T1000 (cell line): ENCODE measurements around the gene FXYD6.
"Not testable (repeated sequence)": the region's sequence is repeated elsewhere in the genome, so short reads cannot be mapped to it uniquely, and the experiment has no call there.

Experiments used
- DNase-seq: peaks from one replicate; lab custom pipeline; 2025; ENCODE audit warnings: mixed read lengths; lab: John Stamatoyannopoulos, UW

FXYD6 gene

DNA sequence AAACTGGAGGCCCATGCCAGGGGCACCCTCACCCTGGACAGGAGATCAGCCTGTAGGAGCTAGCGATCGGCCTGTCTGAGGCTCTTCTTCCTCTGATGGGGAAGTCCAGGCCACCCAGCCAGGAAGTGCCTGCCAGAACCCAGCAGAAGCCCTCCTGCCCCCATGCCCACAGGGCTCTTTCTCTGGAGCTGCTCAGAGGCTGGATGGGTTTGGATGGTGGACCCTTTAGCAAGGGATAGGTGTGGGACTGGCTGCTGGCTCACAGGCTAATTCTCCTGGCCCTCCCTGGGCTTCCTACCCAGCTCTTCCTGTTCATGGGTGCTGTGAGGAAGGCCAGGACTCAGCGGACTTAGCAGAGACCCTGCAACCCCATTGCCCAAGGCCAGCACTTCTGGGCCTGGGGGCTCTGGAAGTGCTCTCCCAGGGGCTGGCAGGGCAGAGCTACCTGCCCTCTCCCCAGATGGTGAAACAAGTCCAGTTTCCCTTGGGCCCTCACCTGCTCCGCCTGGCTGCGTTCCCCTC is 59.6 kb downstream of the FXYD6 start:
- DNase-seq = no peak

DNA sequence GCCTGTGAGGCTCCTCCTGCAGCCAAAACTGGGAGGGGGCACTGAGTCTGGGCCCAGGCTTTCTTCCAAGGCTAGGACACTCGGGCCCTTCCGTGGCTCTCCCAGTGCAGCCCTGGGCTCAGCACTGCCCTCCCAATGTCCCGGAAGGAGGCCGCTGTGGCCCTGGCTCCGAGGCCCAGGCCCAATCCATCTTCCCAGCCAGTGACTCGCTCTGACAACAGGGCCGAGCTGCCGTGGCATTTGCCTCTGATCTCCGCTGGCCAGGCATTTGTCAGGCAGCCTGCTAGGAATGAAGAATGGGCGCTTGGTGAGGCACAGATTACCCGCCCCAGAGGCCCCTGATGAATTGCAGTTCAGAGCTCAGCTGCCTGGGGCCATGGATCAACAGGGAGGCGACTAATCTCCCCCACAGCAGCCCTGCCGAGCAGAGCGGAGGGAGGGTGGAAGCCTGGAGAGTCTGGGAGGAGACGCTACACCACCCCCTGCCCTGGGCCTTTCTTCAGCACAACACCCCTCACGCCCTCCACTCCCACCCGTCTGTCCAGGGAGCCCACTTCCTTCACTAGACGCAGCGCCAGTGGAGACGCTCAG is 60.2 kb downstream of the FXYD6 start:
- no peak for DNase-seq

DNA sequence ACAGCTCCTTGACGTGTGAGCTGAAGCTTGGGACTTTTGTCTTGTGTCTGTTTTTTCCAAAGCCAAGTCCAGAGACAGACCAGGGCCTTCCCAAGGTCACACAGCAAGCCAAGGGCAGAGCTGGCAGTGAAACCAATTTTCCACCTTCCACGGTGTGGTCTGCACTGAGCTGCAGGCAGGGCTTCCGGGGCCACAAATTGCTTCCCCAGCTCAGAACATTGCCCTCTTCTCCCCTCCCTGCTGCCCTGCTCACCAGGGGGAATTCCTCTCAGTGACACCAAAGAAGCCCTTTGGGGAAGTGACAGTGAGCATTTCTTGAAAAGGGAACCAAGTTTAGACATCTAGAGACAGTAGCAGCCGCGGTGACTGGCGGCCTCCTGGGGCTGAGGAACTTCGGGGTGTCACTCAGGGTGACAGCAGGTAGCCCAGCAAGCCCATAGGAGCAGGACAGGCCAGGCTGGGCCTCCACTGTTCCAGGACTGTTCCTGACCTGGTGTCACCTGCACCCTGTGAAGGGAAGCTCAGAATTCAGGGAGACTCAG is 61.1 kb downstream of the FXYD6 start:
- DNase-seq = no peak

DNA sequence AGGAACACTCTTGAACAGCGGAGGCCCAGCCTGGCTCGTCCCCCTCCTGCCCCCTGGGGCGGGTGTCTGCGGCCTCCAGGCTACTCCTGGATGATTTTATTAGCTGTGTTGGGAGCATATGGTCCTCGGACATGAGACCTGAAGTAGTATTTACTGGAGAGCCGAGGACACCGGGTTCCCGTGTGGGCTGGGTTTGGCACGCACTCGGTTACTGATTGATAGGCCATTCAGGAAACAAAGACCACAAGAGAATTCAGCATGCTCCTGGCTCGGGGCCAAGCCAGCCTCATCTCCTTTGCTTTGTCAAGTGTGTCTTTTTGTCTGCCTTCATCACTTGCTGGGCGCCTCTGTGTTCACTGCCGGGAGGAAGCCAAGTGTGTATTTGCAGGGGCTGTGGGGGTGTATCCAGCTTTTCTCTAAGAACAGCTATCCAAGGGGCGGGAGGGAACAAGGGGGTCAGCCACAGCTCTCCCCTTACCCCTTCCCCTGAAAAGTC is 61.6 kb downstream of the FXYD6 start:
- no peak for DNase-seq

DNA sequence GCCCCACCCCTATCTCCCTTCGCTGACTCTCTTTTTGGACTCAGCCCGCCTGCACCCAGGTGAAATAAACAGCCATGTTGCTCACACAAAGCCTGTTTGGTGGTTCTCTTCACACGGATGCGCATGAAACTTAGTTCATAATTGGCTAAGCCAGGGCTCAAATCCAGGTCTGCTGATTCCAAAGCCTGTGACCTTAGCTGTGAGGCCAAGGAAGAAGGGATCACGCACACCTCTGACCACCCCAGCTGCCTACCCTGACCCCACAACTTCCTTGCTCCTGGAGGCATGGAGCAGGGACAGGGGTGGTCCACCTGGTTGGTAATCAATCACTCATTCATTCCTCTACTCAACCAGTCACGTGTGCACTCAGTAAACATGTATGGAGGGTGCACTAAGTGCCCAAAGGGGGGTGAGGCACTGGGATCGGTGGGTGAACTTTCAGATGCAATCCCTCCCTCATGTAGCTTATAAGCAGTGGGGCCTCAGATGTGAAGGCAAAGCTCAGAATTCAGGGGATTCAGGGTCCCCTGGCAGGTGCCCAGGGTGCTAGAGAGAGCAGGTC is 62.2 kb downstream of the FXYD6 start:
- DNase-seq = no peak

DNA sequence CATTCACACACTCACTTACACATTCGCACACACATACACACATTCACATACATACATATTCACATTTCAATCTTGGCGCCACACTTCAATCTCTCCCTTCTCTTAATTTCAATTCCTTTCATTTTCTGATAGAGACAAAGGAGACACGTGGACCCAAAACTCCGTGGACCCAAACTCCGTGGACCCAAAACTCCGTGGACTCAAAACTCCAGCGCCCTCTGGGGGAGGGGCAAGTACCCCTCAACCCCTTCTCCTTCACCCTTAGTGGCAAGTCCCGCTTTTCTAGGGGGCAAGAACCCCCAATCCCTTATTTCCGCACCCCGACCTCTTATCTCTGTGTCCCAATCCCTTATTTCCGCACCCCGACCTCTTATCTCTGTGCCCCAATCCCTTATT is 66.4 kb downstream of the FXYD6 start:
- DNase-seq = not testable (repeated sequence)

DNA sequence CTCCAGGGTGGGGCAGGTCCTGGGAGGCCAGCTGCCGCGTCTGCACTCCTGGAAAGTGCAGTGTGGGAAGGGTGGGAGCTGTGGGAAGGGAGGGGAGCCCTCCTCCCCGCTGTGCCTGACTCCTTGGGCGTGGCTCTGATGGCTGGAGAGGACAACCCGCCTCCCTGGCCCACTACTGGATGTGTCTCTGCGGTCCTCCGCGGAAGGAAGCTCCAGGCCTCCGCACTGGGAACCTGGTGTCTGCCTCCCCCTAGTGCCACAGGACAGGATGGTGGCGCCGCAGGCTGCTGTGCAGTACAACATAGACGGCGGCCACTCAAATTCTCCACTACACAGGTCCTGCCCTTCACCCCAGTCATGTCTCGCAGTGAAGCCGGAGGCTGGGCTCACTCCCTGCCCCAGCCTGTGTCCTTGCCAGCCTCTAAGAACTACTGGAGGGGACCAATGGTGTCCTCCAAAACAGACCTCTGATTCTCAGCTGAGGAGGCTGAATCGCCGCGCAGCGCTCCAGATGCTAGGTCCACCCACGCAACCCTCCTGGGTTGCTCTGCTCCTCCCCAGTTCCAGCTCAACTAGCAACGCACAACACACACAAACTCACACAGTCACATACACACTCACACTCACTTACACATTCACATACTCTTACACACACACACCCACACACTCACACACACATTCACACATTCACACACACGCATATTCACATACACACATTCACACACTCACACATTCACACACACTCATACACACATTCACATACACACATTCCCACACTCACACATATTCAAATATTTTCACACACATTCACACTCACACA is 67.0 kb downstream of the FXYD6 start:
- DNase-seq = no peak

DNA sequence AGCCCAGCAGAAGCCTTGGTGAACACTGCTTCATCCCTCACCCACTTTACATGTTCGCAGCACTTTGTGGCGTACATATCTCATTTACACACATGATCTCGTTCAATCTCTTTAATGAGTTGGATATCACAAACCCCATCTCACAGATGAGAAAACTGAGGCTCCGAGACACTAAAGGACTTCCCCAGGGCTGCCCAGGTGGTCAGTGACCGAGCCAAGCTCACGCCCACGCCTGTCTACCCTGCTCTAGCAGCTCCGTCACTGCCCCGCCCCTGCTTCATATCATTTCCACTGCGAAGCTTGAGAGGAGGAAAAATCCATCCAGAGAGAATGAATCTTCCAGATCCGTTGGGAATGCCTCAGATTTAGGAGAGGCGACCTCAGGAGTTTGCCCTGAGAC is 67.7 kb downstream of the FXYD6 start:
- DNase-seq = no peak

DNA sequence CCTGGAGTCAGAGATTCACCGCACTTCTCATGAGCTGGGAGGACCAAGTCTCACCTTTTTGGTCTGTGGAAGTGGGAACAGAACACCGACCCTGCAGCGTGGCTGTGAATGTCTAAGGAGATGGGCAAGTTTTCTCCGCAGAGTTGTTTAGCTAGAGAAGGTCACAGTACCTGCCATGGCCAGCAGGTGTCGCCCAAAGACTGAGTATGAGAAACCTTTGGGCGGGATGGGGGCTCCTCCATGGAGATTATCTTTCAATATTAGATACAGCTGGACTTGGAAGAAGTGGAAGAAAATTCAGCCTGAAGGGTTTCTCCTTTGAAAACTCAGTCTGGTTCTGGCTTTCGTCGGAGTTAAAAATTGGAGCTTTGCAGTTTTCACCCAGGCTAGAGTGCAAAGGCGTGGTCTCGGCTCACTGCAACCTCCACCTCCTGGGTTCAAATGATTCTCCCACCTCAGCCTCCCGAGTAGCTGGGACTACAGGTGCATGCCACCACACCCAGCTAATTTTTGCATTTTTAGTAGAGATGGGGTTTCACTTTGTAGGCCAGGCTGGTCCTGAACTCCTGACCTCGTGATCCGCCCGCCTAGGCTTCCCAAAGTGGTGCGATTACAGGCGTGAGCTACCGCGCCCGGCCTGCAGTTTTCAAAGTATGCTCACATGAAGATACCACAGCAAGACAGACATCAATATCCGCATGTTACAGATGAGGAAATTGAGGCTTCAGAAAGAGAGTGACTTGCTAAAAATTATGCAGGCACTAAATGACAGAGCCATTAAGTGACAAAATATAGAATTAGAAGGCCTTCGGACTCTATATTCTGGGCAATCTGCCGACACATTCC is 68.8 kb downstream of the FXYD6 start:
- DNase-seq = no peak

DNA sequence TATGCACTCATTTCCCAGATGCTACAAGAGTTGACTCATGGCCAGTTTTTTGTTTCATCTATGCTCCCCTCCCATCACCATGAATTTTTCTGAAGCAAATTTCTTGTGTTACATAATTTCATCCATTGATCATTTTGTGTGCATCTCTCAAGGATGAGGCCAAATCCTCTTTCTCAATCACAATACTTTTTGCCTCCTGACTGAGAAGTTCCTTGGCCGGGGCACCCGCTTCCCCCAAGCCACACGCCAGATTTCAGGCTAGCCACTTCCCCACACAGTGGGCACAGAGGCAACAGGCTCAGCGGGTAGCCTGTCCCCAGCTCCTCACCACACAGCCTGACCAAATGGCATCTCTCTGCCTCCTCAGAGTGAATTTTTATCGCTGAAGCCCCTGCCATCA is 69.6 kb downstream of the FXYD6 start:
- DNase-seq = no peak

DNA sequence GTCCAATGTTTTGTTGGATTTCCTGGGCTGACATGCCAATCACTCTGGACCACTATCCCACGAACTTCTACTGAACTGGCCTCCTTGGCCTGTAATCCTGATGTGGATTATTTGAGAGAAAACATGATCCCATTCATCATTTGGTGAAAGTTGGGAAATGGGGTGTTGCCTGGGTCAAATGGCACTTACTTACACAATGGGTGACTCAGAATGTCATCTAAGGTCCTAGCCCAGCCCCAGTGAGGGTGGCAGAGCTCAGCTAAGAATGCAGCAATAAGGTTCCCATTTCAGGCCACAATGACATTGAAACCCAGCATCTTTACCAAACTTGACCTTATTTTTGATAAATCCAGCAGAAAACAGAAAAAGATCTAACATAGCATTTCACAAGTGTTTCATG is 71.4 kb downstream of the FXYD6 start:
- DNase-seq = no peak

DNA sequence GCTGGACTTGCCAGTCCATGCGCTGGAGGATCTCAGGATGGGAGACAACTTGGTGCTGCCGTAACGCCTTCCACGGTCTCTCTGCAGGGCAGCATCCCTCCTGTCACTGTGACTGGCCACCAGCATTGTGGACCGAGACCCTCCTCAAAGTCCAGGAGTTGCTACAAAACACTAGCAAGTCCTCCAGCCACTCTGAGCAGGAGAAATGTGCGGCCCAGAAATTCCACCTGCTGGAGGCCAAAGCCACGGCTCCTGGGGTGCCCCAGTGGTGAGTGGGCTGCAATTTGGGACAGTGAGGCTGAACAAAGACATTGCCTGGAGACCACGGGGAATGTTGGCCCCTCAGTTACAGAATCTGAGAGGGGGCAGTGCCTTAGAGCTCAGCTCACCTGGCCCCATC is 72.6 kb downstream of the FXYD6 start:
- DNase-seq = no peak

DNA sequence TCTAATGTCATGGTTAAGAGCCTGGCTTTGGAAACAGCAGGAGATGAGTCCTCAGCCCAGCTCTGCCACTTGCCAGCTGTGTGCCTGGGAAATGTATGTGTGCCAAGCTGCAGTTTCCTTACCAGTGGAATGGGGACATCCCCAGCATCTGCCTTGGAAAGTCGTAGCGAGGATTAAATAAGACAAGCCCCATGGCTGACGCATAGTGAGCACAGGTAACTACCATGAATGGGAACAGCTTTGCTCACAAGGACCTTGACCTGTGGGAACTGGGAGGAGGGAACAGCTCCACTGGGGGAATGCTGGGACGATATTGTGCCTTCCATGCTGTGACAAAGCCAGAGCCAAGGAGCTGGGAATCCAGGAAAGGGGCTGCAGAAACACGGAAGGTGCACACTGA is 76.8 kb downstream of the FXYD6 start:
- DNase-seq = no peak

DNA sequence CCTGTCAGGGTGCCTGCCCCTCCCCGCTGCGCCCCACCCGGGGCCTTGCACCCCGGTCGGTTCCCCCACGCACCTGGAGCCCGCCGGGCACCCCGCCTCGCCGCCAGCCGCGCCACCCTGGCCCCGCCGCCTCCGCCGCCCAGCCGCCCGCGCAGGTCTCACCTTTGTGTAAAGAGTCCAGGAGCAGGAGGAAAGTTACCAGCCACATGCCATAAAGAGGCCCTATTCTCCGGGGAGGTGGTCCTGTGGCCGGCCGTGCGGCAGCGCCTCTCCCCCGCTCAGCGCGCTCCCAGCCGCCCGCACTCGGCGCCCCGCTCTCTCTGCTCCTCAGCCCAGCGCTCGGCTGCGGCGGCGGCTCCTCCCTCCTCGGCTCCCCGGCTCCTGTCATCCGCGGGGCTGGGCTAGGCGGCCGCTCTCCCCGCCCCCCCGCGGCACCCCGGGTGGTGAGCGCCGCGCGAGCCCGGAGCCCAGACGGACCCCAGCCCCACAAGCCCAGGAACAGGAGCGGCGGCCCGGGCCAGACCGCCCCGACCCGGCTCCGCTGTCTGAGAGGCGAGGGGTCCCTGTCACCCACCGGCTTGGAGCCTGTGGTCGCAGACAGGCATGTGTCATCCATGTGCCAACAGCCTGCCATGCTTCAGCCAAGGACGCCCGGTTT is 79.5 kb downstream of the FXYD6 start, which contains the start of gene DSCAML1:
TSS of gene DSCAML1 (minus strand) at position 345 of the 658 bp plus-strand sequence. CDS start at position 208, 137 bp downstream.
- no peak for DNase-seq

DNA sequence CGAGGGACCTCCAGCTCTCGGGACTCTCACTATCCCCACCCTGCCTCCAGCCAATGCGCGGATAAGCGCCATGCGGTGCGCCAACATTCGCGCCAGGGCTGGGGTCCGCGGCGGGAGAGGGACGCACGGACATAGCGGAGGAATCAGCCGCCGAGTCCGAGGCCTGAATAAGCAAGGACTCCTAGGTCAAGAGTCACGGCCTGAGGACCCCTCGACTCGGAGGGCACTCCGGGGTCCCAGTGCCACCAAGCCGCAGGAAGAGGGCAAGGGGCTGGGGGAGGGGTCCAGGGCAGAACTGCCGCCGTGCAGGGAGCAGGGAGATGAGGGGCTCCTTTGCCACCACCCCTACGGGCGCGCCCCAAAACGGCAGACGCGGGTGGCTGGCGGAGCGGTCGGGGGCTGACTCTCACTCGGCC is 80.0 kb downstream of the FXYD6 start:
- DNase-seq = no peak

DNA sequence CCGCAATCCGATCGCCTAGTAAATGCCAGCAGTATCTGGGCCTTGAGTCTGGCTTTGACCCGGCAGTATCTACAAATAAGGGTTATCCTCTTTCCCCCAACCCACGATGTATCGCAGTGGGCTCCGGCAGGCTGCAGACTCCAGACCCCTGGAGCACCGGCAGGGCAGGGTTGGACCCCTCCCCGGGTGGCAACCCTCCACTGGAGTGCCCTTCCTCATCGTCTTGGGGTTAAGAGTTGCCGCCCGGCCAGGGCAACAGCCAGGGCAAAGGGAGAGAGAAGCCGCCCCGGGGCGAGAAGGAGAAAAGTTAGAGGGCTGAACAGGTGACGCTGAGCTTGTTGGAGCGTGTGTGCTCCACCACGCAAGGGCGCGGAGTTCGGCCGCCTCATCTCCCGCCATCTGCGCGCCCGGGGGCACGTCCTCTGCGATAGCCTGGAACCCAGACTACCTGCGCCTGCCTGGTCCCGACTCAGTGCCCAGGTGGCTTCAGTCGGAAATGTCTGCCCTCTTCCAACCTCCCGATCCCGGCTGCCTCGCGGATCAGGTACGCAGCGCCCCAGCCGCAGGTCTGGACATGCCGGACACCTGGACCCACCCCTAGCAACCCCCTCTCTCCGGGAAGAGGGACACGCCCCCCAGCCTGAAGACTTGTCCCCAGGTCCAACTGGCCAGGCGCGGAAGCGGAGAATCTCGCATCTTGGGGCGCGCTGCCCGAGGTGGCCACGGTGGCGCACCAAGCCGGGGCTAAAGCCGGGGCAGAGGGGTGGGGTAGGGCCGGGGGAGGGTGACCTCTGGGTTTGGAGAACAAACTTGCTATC is 80.6 kb downstream of the FXYD6 start:
- no peak for DNase-seq

DNA sequence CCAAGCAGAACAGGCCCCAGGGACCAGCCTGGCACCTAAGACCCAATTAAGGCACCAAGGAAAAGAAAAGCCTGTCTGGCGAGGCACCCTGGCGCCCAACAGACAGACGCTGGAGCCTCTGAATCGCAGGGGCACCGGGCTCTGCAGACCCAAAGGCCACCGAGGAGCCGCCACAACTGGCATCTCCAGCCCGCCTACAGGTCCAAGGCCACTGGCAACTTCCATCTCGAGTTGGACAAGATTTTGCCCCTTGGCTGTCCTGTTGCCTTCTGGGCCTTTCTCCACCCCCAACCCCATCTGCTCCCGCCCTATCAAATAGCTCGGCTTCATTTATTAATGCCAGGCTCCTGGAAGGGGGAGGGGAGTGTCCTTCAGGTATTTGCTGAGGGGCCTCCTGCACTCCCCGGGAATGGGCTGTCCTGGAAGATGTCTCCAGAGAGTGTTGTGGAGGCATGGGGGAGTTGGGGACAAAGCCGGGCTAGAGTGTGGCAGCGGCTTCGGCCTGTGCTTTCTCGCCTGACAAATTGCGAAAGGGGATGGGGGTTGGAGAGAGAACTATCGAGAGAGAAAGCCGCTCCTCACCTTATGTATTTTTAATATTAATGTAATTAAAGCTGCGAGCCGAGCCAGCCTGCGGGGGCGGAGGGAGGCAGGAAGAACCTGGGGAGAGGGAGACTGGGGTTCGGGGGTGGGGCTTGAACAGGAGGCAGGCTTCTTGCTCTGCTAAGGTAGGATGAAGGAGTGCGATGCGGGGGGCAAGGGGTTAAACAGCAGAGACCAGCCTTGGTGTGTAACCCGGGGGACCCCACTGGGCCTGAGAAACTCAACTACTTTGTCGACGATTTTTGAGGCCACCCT is 81.5 kb downstream of the FXYD6 start:
- no peak for DNase-seq

DNA sequence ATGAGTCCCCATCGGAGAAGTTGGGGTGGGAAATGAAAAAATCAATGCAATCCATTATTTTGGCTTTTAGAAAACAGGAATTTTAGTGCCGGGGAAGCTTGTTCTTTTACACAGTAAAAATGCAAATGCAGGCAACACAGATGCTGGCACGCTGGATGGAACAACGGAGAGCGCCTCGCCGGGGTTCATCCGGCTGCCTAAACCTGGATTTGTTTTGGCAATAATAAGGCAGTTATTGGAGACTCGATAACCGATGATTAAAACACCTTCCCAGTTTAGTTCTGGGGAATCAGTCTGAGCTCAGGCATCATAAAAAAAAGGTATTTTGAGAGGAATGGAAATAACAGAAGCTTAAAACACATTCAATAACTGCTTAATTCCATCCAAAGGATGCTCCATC is 82.3 kb downstream of the FXYD6 start:
- no peak for DNase-seq

DNA sequence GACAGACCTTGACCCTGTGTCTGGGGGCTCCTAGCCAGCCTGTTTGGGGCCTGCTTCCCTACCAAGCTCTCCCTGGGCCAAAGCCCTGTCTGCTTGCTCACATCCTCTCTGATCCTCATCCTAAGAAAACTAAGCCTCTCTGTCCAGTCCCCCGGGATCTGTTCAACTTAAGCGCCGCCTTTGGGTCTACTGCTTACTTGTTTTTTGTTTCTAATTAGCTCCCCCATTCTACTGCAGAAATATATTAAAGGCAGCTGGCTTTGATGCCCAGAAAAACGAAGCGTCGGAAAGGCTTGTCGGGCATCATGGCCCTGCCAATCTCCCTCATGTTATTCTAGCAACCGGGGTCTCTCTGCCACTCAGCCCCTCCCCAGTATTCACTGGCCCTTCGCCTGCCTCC is 82.9 kb downstream of the FXYD6 start:
- DNase-seq = no peak
